DOHH2 (cell line): ENCODE data around the gene SAMD14.

Experiments
- H3F3A ChIP-seq: fragments of 200-600 bp; sonication (generic), shearing (Covaris generic); 2 replicates; pipeline ENCODE4 v1.6.0; 2016; ENCODE audit warnings: antibody characterized with exemption, mild to moderate bottlenecking; ENCODE audit not compliant: control insufficient read depth, insufficient read depth
- H3K27ac ChIP-seq: fragments of 200-600 bp; sonication (generic); 2 replicates; pipeline ENCODE4 v1.5.1; 2014; ENCODE audit warnings: low read depth, mild to moderate bottlenecking, low read length, moderate library complexity
- H3K27me3 ChIP-seq: fragments of 200-600 bp; sonication (generic); 2 replicates; pipeline ENCODE4 v1.6.1; 2014; ENCODE audit warnings: mild to moderate bottlenecking, low read length, mixed read lengths; ENCODE audit not compliant: control insufficient read depth
- H3K36me3 ChIP-seq: fragments of 200-600 bp; sonication (generic); 2 replicates; pipeline ENCODE4 v1.6.1; 2014; ENCODE audit warnings: mild to moderate bottlenecking, low read length, moderate library complexity, mixed read lengths; ENCODE audit not compliant: control insufficient read depth
- H3K4me1 ChIP-seq: fragments of 200-600 bp; sonication (generic); 2 replicates; pipeline ENCODE4 v1.6.1; 2014; ENCODE audit warnings: mild to moderate bottlenecking, low read length, mixed read lengths; ENCODE audit not compliant: control insufficient read depth
- H3K4me2 ChIP-seq: fragments of 200-600 bp; sonication (generic); 2 replicates; pipeline ENCODE4 v1.6.0; 2014; ENCODE audit warnings: mild to moderate bottlenecking, low read length, moderate library complexity
- H3K4me3 ChIP-seq: fragments of 200-600 bp; sonication (generic); 2 replicates; pipeline ENCODE4 v1.5.1; 2014; ENCODE audit warnings: mild to moderate bottlenecking, low read length, mixed read lengths
- H3K79me2 ChIP-seq: fragments of 200-600 bp; sonication (generic); 2 replicates; pipeline ENCODE4 v1.6.1; 2014; ENCODE audit warnings: mild to moderate bottlenecking, low read length, mixed read lengths; ENCODE audit not compliant: control insufficient read depth
- H3K9me2 ChIP-seq: fragments of 200-600 bp; sonication (generic); replicated peaks from 2 replicates; pipeline ENCODE4 v1.6.1; 2014; ENCODE audit warnings: mild to moderate bottlenecking, low read length, mixed read lengths; ENCODE audit not compliant: control insufficient read depth
- H3K9me3 ChIP-seq: fragments of 200-600 bp; sonication (generic); 2 replicates; pipeline ENCODE4 v1.6.1; 2014; ENCODE audit warnings: antibody characterized with exemption, low read length, mixed read lengths; ENCODE audit not compliant: control insufficient read depth, insufficient read depth
- H4K20me1 ChIP-seq: fragments of 200-600 bp; sonication (generic); 2 replicates; pipeline ENCODE4 v1.6.0; 2014; ENCODE audit warnings: low read depth, mild to moderate bottlenecking, antibody characterized with exemption, low read length, moderate library complexity; ENCODE audit not compliant: control insufficient read depth, insufficient read depth
- CTCF ChIP-seq: fragments of 200-600 bp; sonication (generic); IDR thresholded peaks from one replicate; pipeline ENCODE4 v1.5.1; 2014; ENCODE audit warnings: antibody characterized with exemption, mild to moderate bottlenecking, low read depth, low read length; ENCODE audit not compliant: poor library complexity, severe bottlenecking
- EZH2phosphoT487 ChIP-seq: fragments of 200-600 bp; sonication (generic); IDR thresholded peaks from 2 replicates; pipeline ENCODE4 v1.6.1; 2017; ENCODE audit warnings: borderline replicate concordance, mild to moderate bottlenecking, antibody characterized with exemption, low read length, moderate library complexity, mixed read lengths

Gene SAMD14

GRCh38 chr17:50090071-50090470 is 39.9 kb downstream of the SAMD14 start:
- TF ChIP-seq CTCF (no peak), EZH2phosphoT487 (no peak)
- Histone ChIP-seq H3K9me3 (no peaks in the 10 kb centered on the region), H3K36me3 (no peaks in the 10 kb centered on the region), H3F3A (peaks cover 2% of the 10 kb centered on the region; the same call in 1 of the 2 replicates), H3K9me2 (no peaks in the 10 kb centered on the region), H3K4me3 (no peak overlapping the region), H3K27me3 (no peaks in the 10 kb centered on the region), H3K79me2 (no peaks in the 10 kb centered on the region), H4K20me1 (no peaks in the 10 kb centered on the region), H3K27ac (no peak overlapping the region), H3K4me2 (no peak overlapping the region), H3K4me1 (peaks cover 11% of the 10 kb centered on the region)

GRCh38 chr17:50088952-50089825 is 40.8 kb downstream of the SAMD14 start:
- Histone ChIP-seq H4K20me1 (no peaks in the 10 kb centered on the region), H3F3A (peaks cover 2% of the 10 kb centered on the region; the same call in 1 of the 2 replicates)

GRCh38 chr17:50087912-50088405 is 42.0 kb downstream of the SAMD14 start:
- H3K4me1 ChIP-seq: no peaks in the 10 kb centered on the region
- no peaks in the 10 kb centered on the region for H3K9me2 ChIP-seq
- no peaks in the 10 kb centered on the region for H3K36me3 ChIP-seq
- no peak overlapping the region for H3K4me3 ChIP-seq
- no peaks in the 10 kb centered on the region for H3K79me2 ChIP-seq
- no peak overlapping the region for H3K4me2 ChIP-seq
- no peak overlapping the region for H3K27ac ChIP-seq
- H4K20me1 ChIP-seq: no peaks in the 10 kb centered on the region
- no peaks in the 10 kb centered on the region for H3K27me3 ChIP-seq
- peaks cover 2% of the 10 kb centered on the region; the same call in 1 of the 2 replicates for H3F3A ChIP-seq
- TF ChIP-seq EZH2phosphoT487 (no peak), CTCF (no peak)
- no peaks in the 10 kb centered on the region for H3K9me3 ChIP-seq

More at GRCh38 chr17:50088952-50089825, 40.8 kb downstream of the SAMD14 start:
- Histone ChIP-seq H3K27me3 (no peaks in the 10 kb centered on the region), H3K4me2 (no peak overlapping the region), H3K4me3 (no peak overlapping the region), H3K27ac (no peak overlapping the region), H3K4me1 (peaks cover 4% of the 10 kb centered on the region), H3K9me3 (no peaks in the 10 kb centered on the region), H3K79me2 (no peaks in the 10 kb centered on the region), H3K9me2 (no peaks in the 10 kb centered on the region), H3K36me3 (no peaks in the 10 kb centered on the region)
- TF ChIP-seq CTCF: no peak
- no peak for TF ChIP-seq EZH2phosphoT487
